Stimulated activated CD8-positive, alpha-beta memory T cell treated with anti-CD3 and anti-CD28 coated beads, Interleukin-12 subunit alpha, Interleukin-12 subunit beta, amount 100 ng/mL, for 1 hour (primary cell): ENCODE data around the gene KRT1.

Source experiments
- DNase-seq: peaks from one replicate; pipeline ENCODE4 v3.0.0-alpha.2; 2020; ENCODE audit warnings: low read depth

The KRT1 gene

GRCh38 chr12:52698651-52699340 is 18.6 kb upstream of the KRT1 start:
- DNase-seq: no peak

GRCh38 chr12:52697058-52697582 is 16.9 kb upstream of the KRT1 start:
- DNase-seq: no peak

- no peak for DNase-seq
Measured at GRCh38 chr12:52696588-52696987, 16.4 kb upstream of the KRT1 start.

- no peak for DNase-seq
Measured at GRCh38 chr12:52695039-52695438, 14.8 kb upstream of the KRT1 start.

GRCh38 chr12:52694151-52694550 is 13.9 kb upstream of the KRT1 start:
- no peak for DNase-seq

GRCh38 chr12:52693261-52693660 is 13.1 kb upstream of the KRT1 start:
- no peak for DNase-seq

- DNase-seq: no peak
Measured at GRCh38 chr12:52692254-52692653, 12.0 kb upstream of the KRT1 start.

GRCh38 chr12:52691841-52692150 is 11.6 kb upstream of the KRT1 start:
- DNase-seq: no peak

- no peak for DNase-seq
Measured at GRCh38 chr12:52691076-52691840, 11.1 kb upstream of the KRT1 start.

- no peak for DNase-seq
Measured at GRCh38 chr12:52690351-52691075, 10.3 kb upstream of the KRT1 start.

- DNase-seq: no peak
Measured at GRCh38 chr12:52689936-52690335, 9.7 kb upstream of the KRT1 start.

- no peak for DNase-seq
Measured at GRCh38 chr12:52689239-52689638, 9.0 kb upstream of the KRT1 start.

- no peak for DNase-seq
Measured at GRCh38 chr12:52688481-52688880, 8.3 kb upstream of the KRT1 start.

- DNase-seq: no peak
Measured at GRCh38 chr12:52687497-52688385, 7.5 kb upstream of the KRT1 start.

GRCh38 chr12:52686756-52687487 is 6.7 kb upstream of the KRT1 start:
- no peak for DNase-seq

- DNase-seq: no peak
Measured at GRCh38 chr12:52686063-52686462, 5.9 kb upstream of the KRT1 start.

- no peak for DNase-seq
Measured at GRCh38 chr12:52685406-52685890, 5.2 kb upstream of the KRT1 start.

- no peak for DNase-seq
Measured at GRCh38 chr12:52684431-52684830, 4.2 kb upstream of the KRT1 start.

- no peak for DNase-seq
Measured at GRCh38 chr12:52683575-52684300, 3.5 kb upstream of the KRT1 start.

- no peak for DNase-seq
Measured at GRCh38 chr12:52682938-52683574, 2.8 kb upstream of the KRT1 start.
